ENCODE measurements around the gene PSMB11. TPM values are rescaled to one million over a fixed set of nuclear protein-coding genes. Genes with fewer than 3 reads are reported as not detected.
A peak's percentile ranks its signal among the peaks of the same experiment; 100 is the strongest.

Gene PSMB11
- total RNA-seq, 1 donor from 2014 or later: not detected

- DNase-seq: no peak
Observed at GRCh38 chr14:23044840-23045239, 2.8 kb downstream of the PSMB11 start.

GRCh38 chr14:23045419-23046357 is 3.7 kb downstream of the PSMB11 start:
- DNase-seq: peak; percentile 81

GRCh38 chr14:23047034-23047634 is 5.1 kb downstream of the PSMB11 start:
- peak; percentile 70 for DNase-seq

GRCh38 chr14:23047751-23048693 is 6.0 kb downstream of the PSMB11 start:
- no peak for DNase-seq

DNA sequence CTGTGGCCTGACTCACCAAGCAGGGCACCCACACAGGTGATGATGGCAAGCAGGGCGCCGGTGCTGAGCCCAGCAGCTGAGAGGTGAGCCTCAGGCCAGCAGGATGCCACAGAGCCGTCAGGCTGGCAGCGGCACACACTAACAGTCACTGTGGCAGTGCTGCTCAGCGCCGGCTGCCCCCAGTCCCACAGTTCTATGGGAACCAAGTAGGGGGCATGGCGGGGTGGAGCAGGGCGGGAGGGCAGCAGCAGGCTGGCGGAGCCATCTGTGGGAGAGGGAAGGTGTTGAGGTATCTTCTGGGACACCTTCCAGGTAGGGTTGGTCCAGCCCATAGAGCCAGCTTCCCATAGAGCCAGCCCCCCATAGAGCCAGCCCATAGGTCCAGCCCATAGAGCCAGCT is 7.0 kb downstream of the PSMB11 start:
- no peak for DNase-seq

GRCh38 chr14:23051141-23052057 is 9.4 kb downstream of the PSMB11 start:
- no peak for DNase-seq

GRCh38 chr14:23052182-23052623 is 10.2 kb downstream of the PSMB11 start:
- no peak for DNase-seq

- no peak for DNase-seq
Observed at GRCh38 chr14:23052671-23053070, 10.7 kb downstream of the PSMB11 start.

GRCh38 chr14:23053426-23053825 is 11.4 kb downstream of the PSMB11 start:
- DNase-seq: no peak

DNA sequence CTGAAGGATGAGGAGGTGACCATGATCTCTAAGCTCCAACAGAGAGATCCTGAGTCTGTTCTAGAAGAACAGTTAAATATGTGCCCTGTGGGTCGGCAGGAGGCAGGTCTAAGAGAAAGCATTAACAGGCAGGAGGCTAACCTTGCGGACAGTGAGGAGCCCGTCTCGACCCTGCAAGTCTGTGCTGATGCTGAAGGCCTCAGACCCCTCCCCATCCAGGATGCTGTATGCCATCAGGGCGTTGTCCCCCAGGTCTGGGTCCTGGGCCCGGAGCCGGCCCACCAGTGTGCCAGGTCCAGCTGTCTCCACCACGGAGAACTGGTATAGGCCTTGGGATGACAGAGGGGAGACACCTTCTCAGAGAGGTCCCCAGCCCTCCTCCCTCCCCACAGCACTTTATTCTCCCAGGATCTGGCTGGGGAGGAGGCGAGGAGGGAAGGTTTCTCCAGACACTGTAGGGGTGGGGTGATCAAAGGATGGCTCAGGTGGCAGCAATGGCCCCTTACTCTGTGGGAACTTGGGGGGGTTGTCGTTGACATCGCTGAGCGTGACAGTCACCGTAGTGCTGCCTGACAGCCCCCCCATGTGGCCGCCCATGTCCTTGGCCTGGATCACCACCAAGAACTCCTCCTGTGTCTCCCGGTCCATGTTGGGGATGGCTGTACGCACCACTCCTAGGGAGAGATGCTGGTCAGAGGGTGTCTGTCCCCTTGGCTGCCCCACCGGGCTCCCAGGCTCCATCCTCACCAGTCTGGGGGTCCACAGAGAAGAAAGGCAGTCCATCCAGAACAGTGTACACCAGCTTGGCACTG is 12.2 kb downstream of the PSMB11 start:
- DNase-seq: peak; percentile 64

- DNase-seq: no peak
Observed at GRCh38 chr14:23055147-23055550, 13.1 kb downstream of the PSMB11 start.

- no peak for DNase-seq
Observed at GRCh38 chr14:23055621-23056144, 13.7 kb downstream of the PSMB11 start.

DNA sequence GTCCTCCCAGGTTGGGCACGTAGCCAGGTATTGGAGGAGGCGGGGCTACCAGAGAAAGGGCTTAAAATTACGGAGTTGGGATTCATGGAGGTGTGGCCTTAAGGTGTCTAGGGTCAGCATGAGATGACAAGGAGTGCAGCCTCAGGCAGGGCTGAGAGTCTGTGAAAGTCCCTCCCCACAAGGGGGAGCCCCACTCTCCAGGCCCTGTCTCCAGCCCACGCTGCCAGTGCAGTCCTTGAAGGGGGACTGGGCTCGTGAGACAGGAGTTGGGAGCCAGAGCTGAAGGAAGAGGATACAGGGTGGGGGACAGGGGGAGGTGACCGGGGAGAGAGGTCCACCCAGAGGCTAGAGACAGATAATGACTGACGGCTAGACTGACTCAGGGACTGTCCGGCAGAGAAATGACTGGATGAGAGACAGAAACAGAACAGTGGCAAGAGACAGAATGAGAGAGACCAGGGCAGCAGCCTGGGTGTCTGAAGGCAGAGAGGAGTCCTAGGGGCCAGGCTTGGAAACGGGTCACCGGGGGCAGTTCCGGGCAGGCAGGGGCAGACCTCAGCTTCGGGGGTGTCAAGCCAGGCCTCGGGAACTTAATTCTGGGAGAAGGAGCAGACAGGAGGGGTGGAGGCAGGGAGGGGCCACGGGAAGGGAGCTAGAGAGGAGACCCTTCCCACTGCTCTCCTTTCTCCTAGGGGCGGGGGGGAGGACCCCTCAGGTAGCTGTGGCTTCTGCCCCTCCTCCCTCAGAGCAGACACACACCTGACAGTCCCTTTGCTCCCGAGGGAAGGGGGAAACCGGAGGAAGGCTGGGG is 14.3 kb downstream of the PSMB11 start:
- DNase-seq: peak; percentile 88

DNA sequence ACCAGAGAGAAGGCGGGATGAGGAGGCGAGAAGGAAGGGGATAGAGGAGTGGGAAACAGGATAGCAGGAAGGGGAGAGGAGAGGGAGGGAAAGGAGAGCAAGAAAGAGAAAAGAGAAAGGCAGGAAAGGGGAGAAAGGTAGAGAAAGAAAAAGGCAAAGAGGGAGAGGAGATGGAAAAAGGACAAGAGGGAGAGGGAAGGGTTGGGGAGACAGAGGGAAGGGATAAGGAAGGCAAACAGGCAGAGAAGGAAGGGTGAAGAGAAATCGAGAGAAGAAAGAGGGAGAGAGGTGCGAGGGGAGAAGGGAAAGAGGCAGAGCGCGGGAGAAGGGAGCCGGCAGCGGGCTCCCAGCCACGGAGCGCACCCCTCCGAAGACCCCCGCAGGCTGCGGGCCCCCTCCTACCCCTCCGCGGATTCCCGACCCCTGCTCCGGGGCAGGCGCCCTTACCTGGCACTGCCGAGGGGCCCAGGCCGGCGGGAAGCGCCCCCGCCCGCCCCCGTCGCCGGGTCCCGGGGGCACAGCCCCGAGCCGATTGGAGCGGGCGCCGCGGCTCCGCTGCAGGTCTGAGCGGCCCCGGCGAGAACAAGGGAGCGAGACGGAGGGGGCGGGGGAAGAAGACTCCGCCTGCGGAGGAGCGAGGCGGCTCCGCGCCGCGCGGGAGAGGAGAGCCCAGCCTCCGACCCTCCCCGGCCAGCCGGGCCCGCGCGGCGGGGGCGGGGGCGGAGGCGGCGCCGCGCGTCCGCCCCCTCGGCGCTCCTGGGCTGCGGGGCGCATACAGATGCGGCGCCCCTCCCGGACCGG is 15.1 kb downstream of the PSMB11 start, which contains the start of gene CDH24:
TSS of gene CDH24 (minus strand) at position 565 of the 801 bp plus-strand sequence. CDS start 1,787 bp downstream, outside the sequence.
- peak; percentile 77 for DNase-seq

GRCh38 chr14:23057757-23058653 is 16.0 kb downstream of the PSMB11 start:
- DNase-seq: peak; percentile 94

DNA sequence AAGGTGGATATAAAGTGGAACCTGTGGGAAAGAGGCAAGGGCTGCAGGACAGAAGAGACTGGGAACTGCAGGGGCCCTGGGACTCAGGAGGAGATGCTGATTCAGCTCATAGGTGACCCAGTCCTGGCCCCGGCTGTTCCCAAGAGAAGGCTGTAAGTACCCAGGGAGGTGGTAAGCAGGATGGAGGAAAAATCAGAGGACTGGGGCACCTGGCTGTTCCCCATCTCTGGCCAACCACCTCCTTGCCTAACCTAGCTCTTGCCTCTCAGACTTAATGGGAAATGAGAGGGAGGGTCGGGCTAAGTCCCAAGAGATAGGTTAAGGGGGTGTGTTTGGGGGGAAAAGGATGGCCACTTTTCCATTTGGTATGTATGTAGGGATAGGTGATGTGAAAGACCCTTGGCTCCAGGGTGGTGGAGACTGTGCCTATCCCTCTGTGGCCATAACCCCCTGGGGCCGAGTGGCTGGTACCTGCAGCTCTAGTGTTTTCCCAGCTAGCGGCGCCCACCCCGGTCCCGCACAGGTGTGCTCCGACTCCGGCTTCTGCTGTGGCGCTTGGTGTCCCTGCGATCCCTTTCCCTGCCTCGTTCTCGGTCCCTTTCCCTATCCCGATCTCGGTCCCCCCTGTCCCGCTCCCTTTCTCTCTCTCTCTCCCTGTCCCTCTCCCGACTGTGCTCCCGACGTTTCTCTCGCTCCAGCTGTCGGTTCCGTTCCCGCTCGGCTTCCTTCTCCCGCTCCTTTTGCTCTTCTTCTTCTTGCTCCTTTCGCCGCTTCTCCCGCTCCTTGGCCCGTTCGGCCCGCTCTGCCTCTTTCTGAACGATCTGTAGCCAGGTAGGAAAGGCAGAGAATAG is 16.9 kb downstream of the PSMB11 start:
- DNase-seq: no peak

Measured in dermis blood vessel endothelial cell (primary cell).